Nephron (organoid): ENCODE results near the gene CLMP.

Experiments
- H3K27ac Mint-ChIP-seq, 3 experiments: 2 replicates each; pipeline ENCODE4 v1.8.0; 2020; ENCODE audit warnings: mixed read lengths in 3 of 3, mild to moderate bottlenecking in 2 of 3, moderate library complexity in 1 of 3
- H3K27me3 Mint-ChIP-seq: 2 replicates; pipeline ENCODE4 v1.8.0; 2021; ENCODE audit warnings: low read depth, mild to moderate bottlenecking, moderate library complexity, mixed read lengths
- H3K36me3 Mint-ChIP-seq: 2 replicates; pipeline ENCODE4 v1.8.0; 2020; ENCODE audit warnings: low read depth, mixed read lengths
- H3K4me1 Mint-ChIP-seq: 2 replicates; pipeline ENCODE4 v1.8.0; 2020; ENCODE audit warnings: mixed read lengths
- H3K4me3 Mint-ChIP-seq, 3 experiments: 2 replicates each; pipeline ENCODE4 v1.8.0; 2020; ENCODE audit warnings: mild to moderate bottlenecking in 3 of 3, mixed read lengths in 3 of 3, moderate library complexity in 2 of 3
- H3K9me3 Mint-ChIP-seq: 2 replicates; pipeline ENCODE4 v1.8.0; 2020; ENCODE audit warnings: mixed read lengths
- CTCF ChIP-seq, 3 experiments: fragments of 200-600 bp; sonication (generic); IDR thresholded peaks; one replicate each; pipeline ENCODE4 v1.5.0; 2021; ENCODE audit warnings: antibody characterized with exemption in 3 of 3; ENCODE audit not compliant: unreplicated experiment in 3 of 3

Gene CLMP

DNA sequence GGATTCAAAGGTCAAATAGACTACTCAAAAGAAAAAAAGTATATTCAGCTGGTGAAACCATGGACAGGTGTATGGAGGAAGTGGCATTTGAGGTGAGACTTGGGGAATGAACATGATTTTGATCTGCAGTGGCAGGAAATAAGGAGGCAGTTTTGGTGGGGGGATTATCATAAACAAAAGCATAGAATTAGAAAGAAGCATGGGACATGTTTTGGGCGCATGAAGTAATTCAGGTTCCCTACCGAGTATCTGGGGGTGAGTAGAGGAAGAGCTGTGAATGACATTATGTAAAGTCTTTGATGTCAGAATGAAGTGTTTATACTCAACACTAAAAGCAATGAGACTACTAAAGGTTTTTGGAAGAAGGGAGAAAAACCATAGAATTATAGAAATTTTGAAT is 3.1 kb downstream of the CLMP start:
- TF ChIP-seq CTCF (IDR thresholded peaks at IDR 0.05; ENCODE audit: unreplicated experiment in 3 of 3) = no peak
- Mint-ChIP-seq H3K36me3 (peaks cover 15% of the 10 kb centered on the region), H3K4me3 (peak overlapping the region; percentile 3 to 45 (median 5)), H3K27ac (no peak overlapping the region), H3K4me1 (peaks cover 63% of the 10 kb centered on the region), H3K9me3 (no peaks in the 10 kb centered on the region), H3K27me3 (peaks cover 37% of the 10 kb centered on the region)

- H3K4me3 Mint-ChIP-seq = no peak overlapping the region
- H3K27ac Mint-ChIP-seq = peak overlapping the region in 1 of 3 experiments; percentile 46
- H3K9me3 Mint-ChIP-seq = no peaks in the 10 kb centered on the region
- peaks cover 41% of the 10 kb centered on the region for H3K27me3 Mint-ChIP-seq
- H3K4me1 Mint-ChIP-seq = peaks cover 64% of the 10 kb centered on the region
- no peak for TF ChIP-seq CTCF (IDR thresholded peaks at IDR 0.05; ENCODE audit: unreplicated experiment in 3 of 3)
- peaks cover 15% of the 10 kb centered on the region for H3K36me3 Mint-ChIP-seq
These were observed 4.5 kb downstream of the CLMP start for GRCh38 chr11:123190518-123190917.

DNA sequence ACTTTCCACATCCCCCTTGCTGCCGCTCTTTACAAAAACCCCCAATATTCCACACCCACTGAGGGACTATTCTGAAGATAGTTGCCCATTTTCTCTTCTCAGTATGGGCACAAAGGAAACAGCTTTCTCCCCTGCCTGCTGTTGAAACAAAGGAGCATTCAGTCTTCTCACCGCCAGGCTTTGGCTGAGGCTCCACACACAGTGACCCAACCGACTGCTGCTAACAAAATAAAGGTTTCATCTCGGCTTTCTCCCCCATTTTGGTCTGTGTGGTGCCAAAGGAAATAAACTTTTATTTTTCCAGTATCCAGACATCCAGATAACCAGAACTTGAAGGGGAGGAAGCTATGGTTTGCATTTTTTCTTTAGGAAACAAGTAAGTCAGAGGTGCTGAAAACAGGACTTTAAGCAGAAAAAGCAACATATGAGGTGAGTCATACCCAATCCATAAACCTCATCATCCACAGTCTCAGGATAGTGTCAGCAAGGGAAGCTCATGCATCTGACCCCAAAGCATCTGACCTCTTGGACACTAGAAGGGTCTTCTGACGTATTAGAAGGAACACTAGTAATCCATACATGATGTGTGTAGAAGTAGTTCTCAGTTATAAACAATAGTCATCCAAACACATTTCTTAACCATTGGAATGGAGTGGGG is 6.4 kb downstream of the CLMP start:
- H3K4me1 Mint-ChIP-seq = peaks cover 50% of the 10 kb centered on the region
- no peak for TF ChIP-seq CTCF (IDR thresholded peaks at IDR 0.05; ENCODE audit: unreplicated experiment in 3 of 3)
- no peaks in the 10 kb centered on the region for H3K9me3 Mint-ChIP-seq
- H3K36me3 Mint-ChIP-seq = peaks cover 15% of the 10 kb centered on the region
- H3K27ac Mint-ChIP-seq = peak overlapping the region; percentile 39 to 87 (median 82)
- peaks cover 41% of the 10 kb centered on the region for H3K27me3 Mint-ChIP-seq
- peak overlapping the region; percentile 33 to 68 (median 64) for H3K4me3 Mint-ChIP-seq

DNA sequence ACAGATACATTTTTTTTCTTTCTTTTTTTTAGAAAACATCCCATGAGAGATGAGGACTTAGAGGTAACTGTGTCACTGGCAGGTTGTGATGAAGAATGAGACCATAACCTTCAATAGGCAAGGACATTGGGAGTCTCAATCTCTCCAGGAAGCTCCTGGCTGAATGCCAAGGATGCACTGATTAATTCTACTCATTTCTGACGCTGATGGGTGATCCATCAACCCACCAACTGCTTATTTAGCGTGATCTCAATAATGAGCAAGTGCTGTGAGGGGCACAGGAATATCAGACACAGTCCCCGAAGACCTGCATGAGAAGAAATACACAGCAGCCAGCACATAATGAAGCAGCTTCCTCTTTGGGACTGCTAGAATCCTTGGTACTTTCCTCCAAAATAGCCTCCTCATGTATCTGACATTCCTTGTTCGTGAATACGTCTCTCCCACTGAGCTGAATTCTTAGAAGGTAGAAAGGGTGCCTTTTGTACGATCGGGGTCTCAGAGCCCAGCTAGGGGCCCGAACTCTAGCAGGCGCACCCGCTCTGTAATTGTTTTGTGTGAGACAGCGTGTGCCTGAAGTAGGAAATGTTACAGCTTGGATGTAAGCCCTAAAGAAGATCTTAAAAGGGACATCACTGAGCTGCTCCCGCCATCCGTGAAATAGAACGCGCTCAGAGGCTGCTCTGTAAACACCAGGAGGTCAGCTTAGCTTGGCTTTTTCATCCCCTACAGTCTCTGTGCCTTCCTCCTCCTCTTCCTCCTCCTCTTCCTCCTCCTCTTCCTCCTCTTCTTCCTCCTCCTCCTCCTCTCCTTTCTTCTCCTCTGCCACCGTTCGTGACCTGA is 7.2 kb downstream of the CLMP start:
- peak overlapping the region; percentile 33 to 68 (median 64) for H3K4me3 Mint-ChIP-seq
- H3K27me3 Mint-ChIP-seq = peaks cover 40% of the 10 kb centered on the region

GRCh38 chr11:123187248-123187647 is 7.8 kb downstream of the CLMP start:
- no peaks in the 10 kb centered on the region for H3K9me3 Mint-ChIP-seq
- no peak overlapping the region for H3K4me3 Mint-ChIP-seq
- H3K27ac Mint-ChIP-seq = peak overlapping the region in 2 of 3 experiments; percentile 39 to 87
- peaks cover 37% of the 10 kb centered on the region for H3K27me3 Mint-ChIP-seq
- TF ChIP-seq CTCF (IDR thresholded peaks at IDR 0.05; ENCODE audit: unreplicated experiment in 3 of 3) = no peak
- H3K4me1 Mint-ChIP-seq = peaks cover 38% of the 10 kb centered on the region
- peaks cover 22% of the 10 kb centered on the region for H3K36me3 Mint-ChIP-seq

More for the DNA sequence above, 7.2 kb downstream of the CLMP start:
- no peak for TF ChIP-seq CTCF (IDR thresholded peaks at IDR 0.05; ENCODE audit: unreplicated experiment in 3 of 3)
- Mint-ChIP-seq H3K27ac (peak overlapping the region; percentile 39 to 87 (median 82)), H3K36me3 (peaks cover 16% of the 10 kb centered on the region), H3K4me1 (peaks cover 44% of the 10 kb centered on the region), H3K9me3 (no peaks in the 10 kb centered on the region)
